ENCODE data around the gene TXN2. TPM values are rescaled to one million over a fixed set of nuclear protein-coding genes. Genes with fewer than 3 reads are reported as not detected.
A peak's percentile ranks its signal among the peaks of the same experiment; 100 is the strongest.

TXN2 gene
- total RNA-seq, 4 donors from 2014 or later: 34.9 to 56.5 (median 47.2) TPM

GRCh38 chr22:36510966-36511881 lies 29.8 kb upstream of the TXN2 start:
- peak overlapping the region; percentile 35 to 71 (median 44) for H3K27ac ChIP-seq (replicated peaks in 1 of 4)
- H3K4me3 ChIP-seq: no peak overlapping the region
- intact Hi-C loops (cut with DNase I): no loop called here
- H3K9me3 ChIP-seq: no peaks in the 10 kb centered on the region
- peaks cover 10 to 36% (median 29%) of the 10 kb centered on the region in 4 donors for H3K4me1 ChIP-seq
- 65% methylated on average over 17 of the region's 17 CpGs for WGBS
- no peaks in the 10 kb centered on the region for H3K27me3 ChIP-seq
- no peak for DNase-seq (ENCODE audit: extremely low spot score)
- H3K36me3 ChIP-seq: peaks cover 51 to 60% (median 59%) of the 10 kb centered on the region in 4 donors
- TF ChIP-seq POLR2A (IDR thresholded peaks at IDR 0.05; ENCODE audit: low read depth) (no peak), CTCF (IDR thresholded peaks at IDR 0.05) (peak; percentile 43 to 77 (median 45))

- Histone ChIP-seq H3K4me3 (no peak overlapping the region), H3K36me3 (peaks cover 42 to 51% (median 51%) of the 10 kb centered on the region in 4 donors), H3K4me1 (peaks cover 10 to 44% (median 36%) of the 10 kb centered on the region in 4 donors), H3K9me3 (no peaks in the 10 kb centered on the region), H3K27me3 (no peaks in the 10 kb centered on the region), H3K27ac (replicated peaks in 1 of 4) (peak overlapping the region; percentile 35 to 71 (median 44))
- intact Hi-C loops (cut with DNase I): no loop called here
- TF ChIP-seq CTCF (IDR thresholded peaks at IDR 0.05) (no peak), POLR2AphosphoS5 (IDR thresholded peaks at IDR 0.05) (peak in 1 of 2 donors; percentile 18)
- WGBS: 64% methylated on average over 3 of the region's 3 CpGs
- no peak for DNase-seq (ENCODE audit: extremely low spot score)
Measured at GRCh38 chr22:36510384-36510783, 28.9 kb upstream of the TXN2 start.

GRCh38 chr22:36507518-36508010 lies 26.1 kb upstream of the TXN2 start:
- peak overlapping the region; percentile 59 to 69 (median 60) for H3K4me3 ChIP-seq

GRCh38 chr22:36506637-36507517 lies 25.4 kb upstream of the TXN2 start, which contains the start of gene FOXRED2:
Gene FOXRED2, minus strand, starts transcription at chr22:36507040. Its CDS starts 618 bp downstream, at chr22:36506422.
- DNase-seq (ENCODE audit: extremely low spot score): peak; percentile 97
- peak within 1 kb of the TSS; percentile 74 to 83 (median 82) for H3K27ac ChIP-seq (replicated peaks in 1 of 4)
- H3K4me1 ChIP-seq: peaks cover 10 to 51% (median 40%) of the 10 kb centered on the region in 4 donors
- no peak for TF ChIP-seq EP300 (IDR thresholded peaks at IDR 0.05)
- peak; percentile 82 to 91 for TF ChIP-seq POLR2AphosphoS5 (IDR thresholded peaks at IDR 0.05)
- TF ChIP-seq CTCF (IDR thresholded peaks at IDR 0.05): no peak
- TF ChIP-seq POLR2A (IDR thresholded peaks at IDR 0.05; ENCODE audit: low read depth): no peak
- no peaks in the 10 kb centered on the region for H3K9me3 ChIP-seq
- intact Hi-C loops (cut with DNase I): no loop called here
- H3K27me3 ChIP-seq: no peaks in the 10 kb centered on the region
- peaks cover 7 to 34% (median 22%) of the 10 kb centered on the region in 4 donors for H3K36me3 ChIP-seq
- WGBS: 27% methylated on average over 16 of the region's 75 CpGs
- H3K4me3 ChIP-seq: peak within 1 kb of the TSS; percentile 59 to 69 (median 60)

More at GRCh38 chr22:36507518-36508010, 26.1 kb upstream of the TXN2 start:
- H3K27ac ChIP-seq (replicated peaks in 1 of 4): peak overlapping the region; percentile 74 to 83 (median 82)
- no peaks in the 10 kb centered on the region for H3K27me3 ChIP-seq
- intact Hi-C loops (cut with DNase I): no loop called here
- peaks cover 10 to 51% (median 40%) of the 10 kb centered on the region in 4 donors for H3K4me1 ChIP-seq
- WGBS: 90% methylated on average over 6 of the region's 6 CpGs
- DNase-seq (ENCODE audit: extremely low spot score): no peak
- peaks cover 14 to 38% (median 29%) of the 10 kb centered on the region in 4 donors for H3K36me3 ChIP-seq
- no peaks in the 10 kb centered on the region for H3K9me3 ChIP-seq
- TF ChIP-seq EP300 (IDR thresholded peaks at IDR 0.05): no peak
- no peak for TF ChIP-seq CTCF (IDR thresholded peaks at IDR 0.05)
- no peak for TF ChIP-seq POLR2A (IDR thresholded peaks at IDR 0.05; ENCODE audit: low read depth)
- TF ChIP-seq POLR2AphosphoS5 (IDR thresholded peaks at IDR 0.05): no peak

All from esophagus muscularis mucosa (tissue), 4 donors.